HCT116 (cell line): ENCODE data around the gene RACK1.

Source experiments
- CEBPB ChIP-seq: IDR thresholded peaks from 2 replicates; pipeline ENCODE4 v1.6.1; 2012; ENCODE audit warnings: low read depth
- EZH2 ChIP-seq: fragments of 200-600 bp; sonication (generic); IDR thresholded peaks from 2 replicates; pipeline ENCODE4 v1.6.1; 2017; ENCODE audit warnings: antibody characterized with exemption, mixed run types
- EZH2phosphoT487 ChIP-seq: fragments of 200-600 bp; IDR thresholded peaks from 2 replicates; pipeline ENCODE4 v1.6.1; 2018; ENCODE audit warnings: antibody characterized with exemption, borderline replicate concordance
- POLR2A ChIP-seq: IDR thresholded peaks from 2 replicates; pipeline ENCODE4 v1.7.0; 2011; ENCODE audit warnings: borderline replicate concordance; ENCODE audit not compliant: insufficient read depth, insufficient read length; ENCODE audit errors: extremely low read depth
- POLR2AphosphoS5 ChIP-seq: IDR thresholded peaks from 2 replicates; pipeline ENCODE4 v1.6.1; 2011; ENCODE audit warnings: mild to moderate bottlenecking, low read depth, low read length, moderate library complexity
- ZNF274 ChIP-seq: fragments of 200-500 bp; sonication (Bioruptor generic); IDR thresholded peaks from 2 replicates; pipeline ENCODE4 v1.6.1; 2014; ENCODE audit warnings: mild to moderate bottlenecking, low read depth, low read length, inconsistent platforms
- TF ChIP-seq, protein P1 (sequence below), 3 experiments: fragments of 200-600 bp in 1 of 3; sonication (generic) in 1 of 3; IDR thresholded peaks in 2 of 3; conservative IDR thresholded peaks in 1 of 3; 2 replicates each; pipeline ENCODE4 v1.5.1; 2012 to 2017; ENCODE audit warnings: low read depth in 2 of 3, low read length in 2 of 3, antibody characterized with exemption in 1 of 3, borderline replicate concordance in 1 of 3, control low read depth in 1 of 3, mild to moderate bottlenecking in 1 of 3, mixed read lengths in 1 of 3, mixed run types in 1 of 3, moderate library complexity in 1 of 3; ENCODE audit not compliant: insufficient read depth in 1 of 3
- TF ChIP-seq, protein P2 (sequence below): IDR thresholded peaks from 2 replicates; pipeline ENCODE4 v1.6.1; 2012
- TF ChIP-seq, protein P3 (sequence below): IDR thresholded peaks from 2 replicates; pipeline ENCODE4 v1.6.1; 2012

DNA sequence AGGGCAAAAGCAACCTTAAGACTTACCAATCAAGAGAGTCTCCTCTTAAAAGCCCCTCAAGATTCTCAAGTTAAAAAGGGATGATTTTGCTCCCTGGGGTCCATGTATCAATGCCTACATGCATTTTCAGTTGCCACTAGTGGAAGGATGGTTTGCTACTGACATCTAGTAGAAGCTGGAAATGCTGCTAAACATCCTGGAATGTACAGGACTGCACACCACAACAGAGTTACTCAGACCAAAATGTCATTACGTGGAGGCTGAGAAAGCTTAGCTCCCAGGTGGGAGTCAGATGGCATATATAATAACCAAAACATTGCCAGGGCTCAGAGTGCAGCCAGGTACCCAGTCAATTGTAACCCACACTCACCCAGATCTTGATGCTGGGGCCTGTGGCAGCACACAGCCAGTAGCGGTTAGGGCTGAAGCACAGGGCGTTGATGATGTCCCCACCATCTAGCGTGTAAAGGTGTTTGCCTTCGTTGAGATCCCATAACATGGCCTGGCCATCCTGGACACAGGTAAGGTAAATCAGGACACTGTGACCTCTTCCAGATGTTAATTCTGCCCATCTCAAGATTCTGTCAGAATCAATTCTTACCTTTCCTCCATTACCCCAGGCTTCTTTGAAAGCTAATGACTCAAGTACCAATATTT lies 5.8 kb downstream of the RACK1 start:
- TF ChIP-seq, protein P1, sequence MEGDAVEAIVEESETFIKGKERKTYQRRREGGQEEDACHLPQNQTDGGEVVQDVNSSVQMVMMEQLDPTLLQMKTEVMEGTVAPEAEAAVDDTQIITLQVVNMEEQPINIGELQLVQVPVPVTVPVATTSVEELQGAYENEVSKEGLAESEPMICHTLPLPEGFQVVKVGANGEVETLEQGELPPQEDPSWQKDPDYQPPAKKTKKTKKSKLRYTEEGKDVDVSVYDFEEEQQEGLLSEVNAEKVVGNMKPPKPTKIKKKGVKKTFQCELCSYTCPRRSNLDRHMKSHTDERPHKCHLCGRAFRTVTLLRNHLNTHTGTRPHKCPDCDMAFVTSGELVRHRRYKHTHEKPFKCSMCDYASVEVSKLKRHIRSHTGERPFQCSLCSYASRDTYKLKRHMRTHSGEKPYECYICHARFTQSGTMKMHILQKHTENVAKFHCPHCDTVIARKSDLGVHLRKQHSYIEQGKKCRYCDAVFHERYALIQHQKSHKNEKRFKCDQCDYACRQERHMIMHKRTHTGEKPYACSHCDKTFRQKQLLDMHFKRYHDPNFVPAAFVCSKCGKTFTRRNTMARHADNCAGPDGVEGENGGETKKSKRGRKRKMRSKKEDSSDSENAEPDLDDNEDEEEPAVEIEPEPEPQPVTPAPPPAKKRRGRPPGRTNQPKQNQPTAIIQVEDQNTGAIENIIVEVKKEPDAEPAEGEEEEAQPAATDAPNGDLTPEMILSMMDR (IDR thresholded peaks at IDR 0.05 in 2 of 3, conservative IDR thresholded peaks at IDR 0.05 in 1 of 3; ENCODE audit: borderline replicate concordance in 1 of 3, insufficient read depth in 1 of 3, low read depth in 2 of 3, low read length in 2 of 3): no peak
- TF ChIP-seq POLR2AphosphoS5: no peak; the same call in 1 of the 2 replicates
- TF ChIP-seq, protein P2, sequence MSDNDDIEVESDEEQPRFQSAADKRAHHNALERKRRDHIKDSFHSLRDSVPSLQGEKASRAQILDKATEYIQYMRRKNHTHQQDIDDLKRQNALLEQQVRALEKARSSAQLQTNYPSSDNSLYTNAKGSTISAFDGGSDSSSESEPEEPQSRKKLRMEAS: no peak
- TF ChIP-seq ZNF274: no peak
- TF ChIP-seq EZH2phosphoT487: no peak
- TF ChIP-seq EZH2: no peak
- TF ChIP-seq, protein P3, sequence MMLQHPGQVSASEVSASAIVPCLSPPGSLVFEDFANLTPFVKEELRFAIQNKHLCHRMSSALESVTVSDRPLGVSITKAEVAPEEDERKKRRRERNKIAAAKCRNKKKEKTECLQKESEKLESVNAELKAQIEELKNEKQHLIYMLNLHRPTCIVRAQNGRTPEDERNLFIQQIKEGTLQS: no peak
- TF ChIP-seq CEBPB: no peak
- TF ChIP-seq POLR2A: no peak
